ENCODE measurements around the gene FREM1.

DNA sequence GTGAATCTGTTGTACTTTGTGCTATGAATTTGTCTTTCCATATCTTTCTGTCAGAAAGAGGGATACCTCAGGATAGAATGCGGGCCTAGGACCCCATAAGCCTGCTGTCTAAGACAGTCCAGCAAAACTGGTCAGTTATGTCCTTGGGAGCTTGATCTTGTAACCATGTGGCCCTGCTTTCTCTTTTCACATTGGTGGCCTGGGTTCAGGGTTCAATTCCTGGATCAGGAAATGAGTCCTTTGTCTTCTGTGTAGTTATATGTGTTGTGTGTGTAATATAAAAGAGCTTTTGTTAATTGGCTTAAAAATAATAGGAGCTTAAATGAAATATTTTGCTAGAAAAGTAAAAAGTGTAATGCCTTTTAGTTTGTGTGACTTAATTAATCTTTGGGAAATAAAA lies 16.9 kb downstream of the FREM1 start:
- TF ChIP-seq, protein P1, sequence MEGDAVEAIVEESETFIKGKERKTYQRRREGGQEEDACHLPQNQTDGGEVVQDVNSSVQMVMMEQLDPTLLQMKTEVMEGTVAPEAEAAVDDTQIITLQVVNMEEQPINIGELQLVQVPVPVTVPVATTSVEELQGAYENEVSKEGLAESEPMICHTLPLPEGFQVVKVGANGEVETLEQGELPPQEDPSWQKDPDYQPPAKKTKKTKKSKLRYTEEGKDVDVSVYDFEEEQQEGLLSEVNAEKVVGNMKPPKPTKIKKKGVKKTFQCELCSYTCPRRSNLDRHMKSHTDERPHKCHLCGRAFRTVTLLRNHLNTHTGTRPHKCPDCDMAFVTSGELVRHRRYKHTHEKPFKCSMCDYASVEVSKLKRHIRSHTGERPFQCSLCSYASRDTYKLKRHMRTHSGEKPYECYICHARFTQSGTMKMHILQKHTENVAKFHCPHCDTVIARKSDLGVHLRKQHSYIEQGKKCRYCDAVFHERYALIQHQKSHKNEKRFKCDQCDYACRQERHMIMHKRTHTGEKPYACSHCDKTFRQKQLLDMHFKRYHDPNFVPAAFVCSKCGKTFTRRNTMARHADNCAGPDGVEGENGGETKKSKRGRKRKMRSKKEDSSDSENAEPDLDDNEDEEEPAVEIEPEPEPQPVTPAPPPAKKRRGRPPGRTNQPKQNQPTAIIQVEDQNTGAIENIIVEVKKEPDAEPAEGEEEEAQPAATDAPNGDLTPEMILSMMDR (conservative IDR thresholded peaks at IDR 0.05): no peak
- TF ChIP-seq EZH2 (IDR thresholded peaks at IDR 0.05; ENCODE audit: low read depth): no peak
